Measurements from ENCODE around the gene ERP44.

Gene ERP44

DNA sequence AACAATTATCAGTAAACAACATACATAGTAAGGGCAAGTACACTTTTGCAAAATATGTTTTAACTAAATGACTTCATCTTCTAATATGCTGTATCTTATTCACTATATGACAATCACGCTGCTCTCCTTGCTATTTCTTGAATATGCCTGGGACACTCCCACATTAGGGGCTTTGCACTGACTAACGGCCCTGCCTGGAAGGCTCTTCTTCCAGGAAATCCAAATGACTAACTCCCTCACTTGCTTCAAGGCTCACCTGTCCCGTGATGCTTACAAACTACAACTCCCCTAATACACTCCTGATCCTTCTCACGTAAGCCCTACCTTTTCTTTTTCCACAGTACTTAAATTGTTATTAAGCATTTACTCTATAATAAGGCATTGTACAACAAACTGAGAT lies 10.6 kb downstream of the ERP44 start:
- intact Hi-C loops (cut with DNase I; ENCODE audit: low total_unique reads): no loop called here
- Histone ChIP-seq H3K4me1 (peaks cover 0 to 21% (median 8%) of the 10 kb centered on the region in 4 donors), H3K27ac (no peak overlapping the region), H3K27me3 (no peaks in the 10 kb centered on the region), H3K4me3 (no peak overlapping the region), H3K9me3 (no peaks in the 10 kb centered on the region), H3K36me3 (no peaks in the 10 kb centered on the region)
- TF ChIP-seq, protein P1, sequence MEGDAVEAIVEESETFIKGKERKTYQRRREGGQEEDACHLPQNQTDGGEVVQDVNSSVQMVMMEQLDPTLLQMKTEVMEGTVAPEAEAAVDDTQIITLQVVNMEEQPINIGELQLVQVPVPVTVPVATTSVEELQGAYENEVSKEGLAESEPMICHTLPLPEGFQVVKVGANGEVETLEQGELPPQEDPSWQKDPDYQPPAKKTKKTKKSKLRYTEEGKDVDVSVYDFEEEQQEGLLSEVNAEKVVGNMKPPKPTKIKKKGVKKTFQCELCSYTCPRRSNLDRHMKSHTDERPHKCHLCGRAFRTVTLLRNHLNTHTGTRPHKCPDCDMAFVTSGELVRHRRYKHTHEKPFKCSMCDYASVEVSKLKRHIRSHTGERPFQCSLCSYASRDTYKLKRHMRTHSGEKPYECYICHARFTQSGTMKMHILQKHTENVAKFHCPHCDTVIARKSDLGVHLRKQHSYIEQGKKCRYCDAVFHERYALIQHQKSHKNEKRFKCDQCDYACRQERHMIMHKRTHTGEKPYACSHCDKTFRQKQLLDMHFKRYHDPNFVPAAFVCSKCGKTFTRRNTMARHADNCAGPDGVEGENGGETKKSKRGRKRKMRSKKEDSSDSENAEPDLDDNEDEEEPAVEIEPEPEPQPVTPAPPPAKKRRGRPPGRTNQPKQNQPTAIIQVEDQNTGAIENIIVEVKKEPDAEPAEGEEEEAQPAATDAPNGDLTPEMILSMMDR (IDR thresholded peaks at IDR 0.05): no peak
- no peak for DNase-seq

DNA sequence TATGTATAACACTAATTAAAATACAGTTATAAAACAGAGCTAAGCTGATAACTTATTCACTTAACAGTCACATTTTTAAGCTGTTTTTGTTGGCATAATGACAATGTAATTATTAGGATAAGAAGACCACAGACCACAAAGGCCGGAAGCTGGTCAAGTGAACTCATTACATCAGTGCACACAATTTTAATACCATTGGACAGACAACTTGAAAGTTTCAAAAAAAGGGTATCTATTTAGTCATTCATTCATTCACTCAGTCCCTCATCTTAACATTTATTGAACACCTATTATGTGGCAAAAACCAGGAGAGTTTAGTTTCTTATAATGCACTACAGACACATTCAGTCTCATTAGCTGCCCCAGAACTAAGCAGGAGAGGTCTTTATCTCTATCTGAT lies 11.6 kb downstream of the ERP44 start:
- intact Hi-C loops (cut with DNase I; ENCODE audit: low total_unique reads): no loop called here
- H3K36me3 ChIP-seq: no peaks in the 10 kb centered on the region
- no peak overlapping the region for H3K27ac ChIP-seq
- no peak for DNase-seq
- no peak overlapping the region for H3K4me3 ChIP-seq
- TF ChIP-seq, protein P1 (IDR thresholded peaks at IDR 0.05): no peak
- H3K27me3 ChIP-seq: no peaks in the 10 kb centered on the region
- no peaks in the 10 kb centered on the region for H3K9me3 ChIP-seq
- peaks cover 0 to 27% (median 17%) of the 10 kb centered on the region in 4 donors for H3K4me1 ChIP-seq

DNA sequence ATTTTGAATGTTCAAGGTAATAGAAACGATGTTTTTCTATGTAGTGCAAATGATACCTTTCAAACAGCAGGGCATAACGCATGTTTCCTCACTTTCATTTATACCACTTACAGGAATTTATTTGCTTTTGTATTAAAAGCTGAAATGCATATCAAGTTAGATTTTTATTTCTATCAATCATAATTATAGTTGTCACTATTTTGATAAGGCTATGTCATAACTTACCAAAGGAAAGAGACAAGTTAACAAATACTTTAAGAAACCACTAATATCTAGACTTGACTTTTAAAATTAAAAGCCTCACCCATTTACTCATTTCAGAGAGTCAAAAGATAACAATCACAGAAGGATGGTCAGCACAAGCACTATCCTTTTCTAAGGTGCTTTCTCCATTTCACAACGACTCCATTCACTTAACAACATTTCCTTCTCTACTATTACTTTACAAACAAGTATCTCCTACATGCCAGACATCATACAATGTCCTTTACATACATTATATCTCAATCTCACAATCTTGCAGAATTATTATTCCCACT lies 12.6 kb downstream of the ERP44 start:
- Histone ChIP-seq H3K4me1 (peaks cover 0 to 37% (median 19%) of the 10 kb centered on the region in 4 donors), H3K4me3 (no peak overlapping the region), H3K36me3 (no peaks in the 10 kb centered on the region), H3K27me3 (no peaks in the 10 kb centered on the region), H3K27ac (no peak overlapping the region), H3K9me3 (no peaks in the 10 kb centered on the region)
- intact Hi-C loops (cut with DNase I; ENCODE audit: low total_unique reads): no loop called here
- no peak for DNase-seq
- TF ChIP-seq, protein P1 (IDR thresholded peaks at IDR 0.05): no peak

DNA sequence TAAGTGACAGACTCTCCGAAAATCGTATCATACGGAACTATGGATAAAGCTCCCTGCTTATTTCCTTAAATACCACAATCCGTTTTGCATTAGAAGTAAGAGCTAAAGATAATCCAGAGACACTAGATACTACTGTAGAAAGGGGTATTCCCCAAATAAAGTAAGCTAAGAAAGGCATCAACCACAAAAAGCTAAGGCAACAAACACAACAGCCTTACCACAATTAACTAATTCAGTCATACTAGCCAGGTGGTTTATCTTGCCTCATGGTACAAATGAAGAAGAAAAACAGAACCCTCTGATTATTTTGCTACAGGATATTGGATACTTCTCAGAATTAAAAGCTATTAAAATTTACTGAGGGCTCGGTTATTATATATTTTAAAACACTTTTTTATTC lies 14.1 kb downstream of the ERP44 start:
- H3K4me1 ChIP-seq: peaks cover 0 to 38% (median 19%) of the 10 kb centered on the region in 4 donors
- intact Hi-C loops (cut with DNase I; ENCODE audit: low total_unique reads): no loop called here

DNA sequence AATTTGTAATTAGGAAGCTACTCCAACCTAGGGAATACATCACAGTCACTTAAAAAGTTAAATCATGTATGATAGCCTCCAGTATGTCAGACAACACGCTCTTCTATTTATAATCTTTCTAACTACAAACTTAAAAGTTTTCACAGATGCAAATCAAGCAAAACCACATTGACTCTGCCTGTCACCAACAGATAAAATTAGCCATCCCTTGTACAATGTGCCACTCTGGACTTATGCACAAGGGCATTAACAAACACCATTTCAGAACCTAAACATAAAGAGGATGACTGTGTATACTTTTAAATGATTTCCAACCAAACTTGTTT lies 14.7 kb downstream of the ERP44 start:
- DNase-seq: no peak
- Histone ChIP-seq H3K9me3 (no peaks in the 10 kb centered on the region), H3K36me3 (no peaks in the 10 kb centered on the region), H3K27me3 (no peaks in the 10 kb centered on the region), H3K4me1 (peaks cover 0 to 38% (median 19%) of the 10 kb centered on the region in 4 donors), H3K27ac (no peak overlapping the region), H3K4me3 (no peak overlapping the region)
- intact Hi-C loops (cut with DNase I; ENCODE audit: low total_unique reads): no loop called here
- TF ChIP-seq, protein P1 (IDR thresholded peaks at IDR 0.05): no peak

More for the DNA sequence above, 14.1 kb downstream of the ERP44 start:
- no peak overlapping the region for H3K27ac ChIP-seq
- DNase-seq: no peak
- no peak overlapping the region for H3K4me3 ChIP-seq
- H3K9me3 ChIP-seq: no peaks in the 10 kb centered on the region
- no peaks in the 10 kb centered on the region for H3K36me3 ChIP-seq
- TF ChIP-seq, protein P1 (IDR thresholded peaks at IDR 0.05): no peak
- H3K27me3 ChIP-seq: no peaks in the 10 kb centered on the region

Data from tibial artery (tissue), 4 donors.